Measurements from ENCODE around the gene PCDHA4. TPM values are rescaled to one million over a fixed set of nuclear protein-coding genes. Genes with fewer than 3 reads are reported as not detected.

Gene PCDHA4
- total RNA-seq, 1 donor from 2014 or later: 9.6 TPM

DNA sequence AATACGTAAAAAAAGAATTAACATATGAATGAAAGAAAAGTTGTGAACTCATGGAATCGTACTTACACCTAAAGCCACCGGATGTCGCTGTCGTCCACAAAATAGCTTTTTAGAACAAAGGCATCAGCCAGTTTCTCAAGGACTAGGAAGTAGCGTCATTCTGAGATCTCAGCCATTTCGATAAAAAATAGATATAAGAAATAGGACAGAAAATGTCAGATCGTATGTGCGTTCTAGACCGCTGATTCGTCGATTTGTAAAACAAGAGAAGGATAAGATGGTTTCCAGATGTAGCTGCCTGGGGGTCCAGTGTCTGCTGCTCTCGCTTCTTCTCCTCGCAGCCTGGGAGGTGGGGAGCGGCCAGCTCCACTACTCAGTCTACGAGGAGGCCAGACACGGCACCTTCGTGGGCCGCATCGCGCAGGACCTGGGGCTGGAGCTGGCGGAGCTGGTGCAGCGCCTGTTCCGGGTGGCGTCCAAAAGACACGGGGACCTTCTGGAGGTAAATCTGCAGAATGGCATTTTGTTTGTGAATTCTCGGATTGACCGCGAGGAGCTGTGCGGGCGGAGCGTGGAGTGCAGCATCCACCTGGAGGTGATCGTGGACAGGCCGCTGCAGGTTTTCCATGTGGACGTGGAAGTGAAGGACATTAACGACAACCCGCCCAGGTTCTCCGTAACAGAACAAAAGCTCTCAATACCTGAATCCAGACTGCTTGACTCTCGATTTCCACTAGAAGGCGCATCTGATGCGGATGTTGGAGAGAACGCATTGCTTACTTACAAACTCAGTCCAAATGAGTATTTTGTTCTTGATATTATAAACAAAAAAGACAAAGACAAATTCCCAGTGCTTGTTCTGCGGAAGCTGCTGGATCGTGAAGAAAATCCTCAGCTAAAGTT is 49.2 kb downstream of the PCDHA4 start, which contains the start of gene PCDHA10:
Gene PCDHA10 (plus strand): TSS at position 126 of the 903 bp plus-strand sequence. CDS start 152 bp downstream, at position 278.
- no peak for DNase-seq (ENCODE audit: low read depth)

DNA sequence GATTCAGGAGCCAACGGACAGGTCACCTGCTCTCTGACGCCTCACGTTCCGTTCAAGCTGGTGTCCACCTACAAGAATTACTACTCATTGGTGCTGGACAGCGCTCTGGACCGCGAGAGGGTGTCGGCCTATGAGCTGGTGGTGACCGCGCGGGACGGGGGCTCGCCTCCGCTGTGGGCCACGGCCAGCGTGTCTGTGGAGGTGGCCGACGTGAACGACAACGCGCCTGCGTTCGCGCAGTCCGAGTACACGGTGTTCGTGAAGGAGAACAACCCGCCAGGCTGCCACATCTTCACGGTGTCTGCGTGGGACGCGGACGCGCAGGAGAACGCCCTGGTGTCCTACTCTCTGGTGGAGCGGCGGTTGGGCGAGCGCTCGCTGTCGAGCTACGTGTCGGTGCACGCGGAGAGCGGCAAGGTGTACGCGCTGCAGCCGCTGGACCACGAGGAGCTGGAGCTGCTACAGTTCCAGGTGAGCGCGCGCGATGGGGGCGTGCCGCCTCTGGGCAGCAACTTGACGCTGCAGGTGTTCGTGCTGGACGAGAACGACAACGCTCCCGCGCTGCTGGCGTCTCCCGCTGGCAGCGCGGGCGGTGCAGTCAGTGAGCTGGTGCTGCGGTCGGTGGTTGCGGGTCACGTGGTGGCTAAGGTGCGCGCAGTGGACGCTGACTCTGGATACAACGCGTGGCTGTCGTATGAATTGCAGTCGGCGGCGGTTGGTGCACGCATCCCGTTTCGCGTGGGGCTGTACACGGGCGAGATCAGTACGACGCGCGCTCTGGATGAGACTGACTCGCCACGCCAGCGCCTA is 50.5 kb downstream of the PCDHA4 start:
- DNase-seq (ENCODE audit: low read depth): no peak

DNA sequence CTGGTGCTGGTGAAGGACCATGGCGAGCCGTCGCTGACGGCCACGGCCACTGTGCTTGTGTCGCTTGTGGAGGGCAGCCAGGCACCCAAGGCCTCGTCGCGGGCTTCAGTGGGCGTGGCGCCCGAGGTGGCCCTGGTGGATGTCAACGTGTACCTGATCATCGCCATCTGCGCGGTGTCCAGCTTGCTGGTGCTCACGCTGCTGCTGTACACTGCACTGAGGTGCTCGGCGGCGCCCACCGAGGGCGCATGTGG is 51.0 kb downstream of the PCDHA4 start:
- DNase-seq (ENCODE audit: low read depth): no peak

DNA sequence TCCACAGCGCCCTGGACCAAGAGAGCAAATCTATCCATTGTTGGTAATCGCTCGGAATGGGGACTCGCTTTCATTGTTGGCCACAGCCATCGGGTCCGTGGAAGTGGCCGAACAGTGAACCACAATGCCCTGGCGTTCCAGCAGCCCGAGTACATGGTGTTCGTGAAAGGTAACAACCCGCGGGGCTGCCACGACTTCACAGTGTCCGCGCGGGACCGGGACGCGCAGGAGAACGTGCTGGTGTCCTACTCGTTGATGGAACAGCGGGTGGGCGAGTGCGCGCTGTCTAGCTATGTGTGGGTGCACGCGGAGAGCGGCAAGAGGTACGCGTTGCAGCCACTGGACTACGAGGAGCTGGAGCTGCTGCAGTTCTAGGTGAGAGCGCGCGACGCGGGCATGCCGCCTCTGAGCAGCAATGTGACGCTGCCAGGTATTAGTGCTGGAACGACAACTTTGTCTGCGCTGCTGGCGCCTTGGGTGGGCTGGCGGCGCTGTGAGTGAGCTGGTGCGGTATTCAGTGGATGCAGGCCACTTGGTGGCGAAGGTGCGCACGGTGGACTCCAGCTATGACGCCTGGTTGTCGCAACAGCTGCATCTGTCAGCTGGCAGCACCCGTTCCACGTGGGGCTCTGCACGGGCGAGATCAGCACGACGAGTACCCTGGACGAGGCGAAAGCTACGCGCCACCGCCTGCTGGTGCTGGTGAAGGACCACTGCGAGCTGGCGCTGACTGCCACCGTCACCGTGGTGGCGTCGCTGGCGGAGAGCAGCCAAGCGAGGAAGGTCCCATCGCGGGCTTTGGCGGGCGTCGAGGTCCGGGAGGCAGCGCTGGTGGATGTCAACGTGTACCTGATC is 55.8 kb downstream of the PCDHA4 start:
- no peak for DNase-seq (ENCODE audit: low read depth)

Other genes starting within 250 kb of the PCDHA4 start
- gene SRA1, start 249.6 kb upstream of the PCDHA4 start, total RNA-seq: 28.2 and 48.1 TPM in 2 replicates
- 5.2 and 21.5 TPM in 2 replicates for gene APBB3, start 242.5 kb upstream of the PCDHA4 start, total RNA-seq
- gene SLC35A4, start 242.2 kb upstream of the PCDHA4 start, total RNA-seq: 28.7 and 85.2 TPM in 2 replicates
- 5.3 TPM in 1 of 2 replicates, not detected in the other for gene CD14, start 173.9 kb upstream of the PCDHA4 start, total RNA-seq
- gene TMCO6, start 167.6 kb upstream of the PCDHA4 start, total RNA-seq: 10.9 and 18.9 TPM in 2 replicates
- 33.0 and 35.6 TPM in 2 replicates for gene NDUFA2, start 159.4 kb upstream of the PCDHA4 start, total RNA-seq
- 73.3 and 168 TPM in 2 replicates for gene IK, start 159.2 kb upstream of the PCDHA4 start, total RNA-seq
- 43.3 and 58.7 TPM in 2 replicates for gene WDR55, start 142.2 kb upstream of the PCDHA4 start, total RNA-seq
- gene DND1, start 133.5 kb upstream of the PCDHA4 start, total RNA-seq: 0.35 and 0.55 TPM in 2 replicates
- gene HARS1, start 115.7 kb upstream of the PCDHA4 start, total RNA-seq: 72.2 and 80.2 TPM in 2 replicates
- 40.4 and 51.1 TPM in 2 replicates for gene HARS2, start 115.6 kb upstream of the PCDHA4 start, total RNA-seq
- gene ZMAT2, start 106.6 kb upstream of the PCDHA4 start, total RNA-seq: 61.0 and 63.1 TPM in 2 replicates
- gene PCDHA1, start 20.9 kb upstream of the PCDHA4 start, total RNA-seq: 0.10 and 0.35 TPM in 2 replicates
- gene PCDHA2, start 12.2 kb upstream of the PCDHA4 start, total RNA-seq: 0.35 TPM in 1 of 2 replicates, not detected in the other
- gene PCDHA3, start 6.0 kb upstream of the PCDHA4 start, total RNA-seq: 0.17 and 1.3 TPM in 2 replicates
- gene PCDHA5, start 14.5 kb downstream of the PCDHA4 start, total RNA-seq: 0.94 TPM in 1 of 2 replicates, not detected in the other
- 1.0 and 7.2 TPM in 2 replicates for gene PCDHA6, start 20.9 kb downstream of the PCDHA4 start, total RNA-seq
- 0.87 and 1.4 TPM in 2 replicates for gene PCDHA7, start 27.2 kb downstream of the PCDHA4 start, total RNA-seq
- gene PCDHA8, start 34.1 kb downstream of the PCDHA4 start, total RNA-seq: 1.3 TPM in 1 of 2 replicates, not detected in the other
- gene PCDHA9, start 41.3 kb downstream of the PCDHA4 start, total RNA-seq: 0.99 TPM in 1 of 2 replicates, not detected in the other
- gene PCDHA10, start 48.8 kb downstream of the PCDHA4 start, total RNA-seq: 1.6 and 12.3 TPM in 2 replicates
- gene PCDHA11, start 61.9 kb downstream of the PCDHA4 start, total RNA-seq: 1.6 and 5.4 TPM in 2 replicates
- gene PCDHA12, start 68.2 kb downstream of the PCDHA4 start, total RNA-seq: 2.4 and 7.8 TPM in 2 replicates
- 0.69 and 2.2 TPM in 2 replicates for gene PCDHA13, start 75.1 kb downstream of the PCDHA4 start, total RNA-seq
- 0.52 and 2.7 TPM in 2 replicates for gene PCDHAC1, start 119.2 kb downstream of the PCDHA4 start, total RNA-seq
- 1.0 and 1.1 TPM in 2 replicates for gene PCDHAC2, start 159.4 kb downstream of the PCDHA4 start, total RNA-seq
- under 0.01 TPM in 1 of 2 replicates, not detected in the other for gene PCDHB1, start 244.3 kb downstream of the PCDHA4 start, total RNA-seq

Data from renal cortical epithelial cell (primary cell).